Breast epithelium (tissue), 3 donors: ENCODE measurements around the gene CCDC73.

Experiments
- POLR2A ChIP-seq: fragments of 450-650 bp; IDR thresholded peaks from one replicate; pipeline ENCODE4 v1.6.1; 2016; ENCODE audit warnings: antibody characterized with exemption, mild to moderate bottlenecking, moderate library complexity
- POLR2AphosphoS5 ChIP-seq, 3 donors: sonication (generic); formaldehyde crosslinking; IDR thresholded peaks; one replicate each; pipeline ENCODE4 v1.6.1; 2017; ENCODE audit warnings: antibody characterized with exemption in 3 of 3
- TF ChIP-seq, protein P1 (sequence below), 3 donors: fragments of 450-650 bp; IDR thresholded peaks; one replicate each; pipeline ENCODE4 v1.5.1; 2016 to 2017; ENCODE audit warnings: antibody characterized with exemption in 3 of 3, mild to moderate bottlenecking in 3 of 3, moderate library complexity in 3 of 3

- TF ChIP-seq, protein P1, sequence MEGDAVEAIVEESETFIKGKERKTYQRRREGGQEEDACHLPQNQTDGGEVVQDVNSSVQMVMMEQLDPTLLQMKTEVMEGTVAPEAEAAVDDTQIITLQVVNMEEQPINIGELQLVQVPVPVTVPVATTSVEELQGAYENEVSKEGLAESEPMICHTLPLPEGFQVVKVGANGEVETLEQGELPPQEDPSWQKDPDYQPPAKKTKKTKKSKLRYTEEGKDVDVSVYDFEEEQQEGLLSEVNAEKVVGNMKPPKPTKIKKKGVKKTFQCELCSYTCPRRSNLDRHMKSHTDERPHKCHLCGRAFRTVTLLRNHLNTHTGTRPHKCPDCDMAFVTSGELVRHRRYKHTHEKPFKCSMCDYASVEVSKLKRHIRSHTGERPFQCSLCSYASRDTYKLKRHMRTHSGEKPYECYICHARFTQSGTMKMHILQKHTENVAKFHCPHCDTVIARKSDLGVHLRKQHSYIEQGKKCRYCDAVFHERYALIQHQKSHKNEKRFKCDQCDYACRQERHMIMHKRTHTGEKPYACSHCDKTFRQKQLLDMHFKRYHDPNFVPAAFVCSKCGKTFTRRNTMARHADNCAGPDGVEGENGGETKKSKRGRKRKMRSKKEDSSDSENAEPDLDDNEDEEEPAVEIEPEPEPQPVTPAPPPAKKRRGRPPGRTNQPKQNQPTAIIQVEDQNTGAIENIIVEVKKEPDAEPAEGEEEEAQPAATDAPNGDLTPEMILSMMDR (IDR thresholded peaks at IDR 0.05), result no peak
- no peak for TF ChIP-seq POLR2A
- no peak for TF ChIP-seq POLR2AphosphoS5 (IDR thresholded peaks at IDR 0.05)
Observed at GRCh38 chr11:32641361-32641760, 153.1 kb downstream of the CCDC73 start.
